AG04450 (cell line): Measurements from ENCODE around the gene SEPTIN2. TPM values are rescaled to one million over a fixed set of nuclear protein-coding genes. Genes with fewer than 3 reads are reported as not detected.

ENCODE experiments used
- CTCF ChIA-PET: fragments of 300-600, 350-600 bp; formaldehyde crosslinking; extraction: SDS; loops from one replicate; lab custom pipeline; 2022; ENCODE audit warnings: antibody characterized with exemption, inconsistent platforms; lab: Charles Lee
- POLR2A ChIA-PET: fragments of 350-600 bp; formaldehyde crosslinking; extraction: SDS; loops from one replicate; lab custom pipeline; 2021; ENCODE audit warnings: antibody characterized with exemption, inconsistent platforms; lab: Yijun Ruan, JAX
- DNase-seq: peaks from one replicate; pipeline ENCODE4 v3.0.0-alpha.2; 2011; ENCODE audit warnings: low read depth, low spot score
- H3K27ac ChIP-seq: one replicate; pipeline ENCODE4 v1.5.1; 2012; ENCODE audit warnings: low read depth, low read length, control low read depth
- H3K27me3 ChIP-seq: one replicate; pipeline ENCODE4 v1.6.0; 2012; ENCODE audit warnings: low read length; ENCODE audit not compliant: control insufficient read depth, insufficient read depth
- H3K4me3 ChIP-seq: 2 replicates; pipeline ENCODE4 v1.5.1; 2011; ENCODE audit warnings: mild to moderate bottlenecking, low read depth, low read length, control low read depth
- H3K9me3 ChIP-seq: 2 replicates; pipeline ENCODE4 v1.5.1; 2012; ENCODE audit warnings: low read length; ENCODE audit not compliant: control insufficient read depth, insufficient read depth
- CTCF ChIP-seq: IDR thresholded peaks from 2 replicates; pipeline ENCODE4 v1.5.1; 2011; ENCODE audit warnings: low read depth, low read length, control low read depth, inconsistent platforms
- polyA plus RNA-seq: library from polyadenylated mRNA; depleted of rRNA; stranded (reverse); fragments of >200 nt; gene quantifications from 2 replicates; pipeline ENCODE4 v1.2.3, GENCODE V29; 2011

Gene SEPTIN2
- polyA plus RNA-seq, 1 experiment = 1,080 TPM

DNA sequence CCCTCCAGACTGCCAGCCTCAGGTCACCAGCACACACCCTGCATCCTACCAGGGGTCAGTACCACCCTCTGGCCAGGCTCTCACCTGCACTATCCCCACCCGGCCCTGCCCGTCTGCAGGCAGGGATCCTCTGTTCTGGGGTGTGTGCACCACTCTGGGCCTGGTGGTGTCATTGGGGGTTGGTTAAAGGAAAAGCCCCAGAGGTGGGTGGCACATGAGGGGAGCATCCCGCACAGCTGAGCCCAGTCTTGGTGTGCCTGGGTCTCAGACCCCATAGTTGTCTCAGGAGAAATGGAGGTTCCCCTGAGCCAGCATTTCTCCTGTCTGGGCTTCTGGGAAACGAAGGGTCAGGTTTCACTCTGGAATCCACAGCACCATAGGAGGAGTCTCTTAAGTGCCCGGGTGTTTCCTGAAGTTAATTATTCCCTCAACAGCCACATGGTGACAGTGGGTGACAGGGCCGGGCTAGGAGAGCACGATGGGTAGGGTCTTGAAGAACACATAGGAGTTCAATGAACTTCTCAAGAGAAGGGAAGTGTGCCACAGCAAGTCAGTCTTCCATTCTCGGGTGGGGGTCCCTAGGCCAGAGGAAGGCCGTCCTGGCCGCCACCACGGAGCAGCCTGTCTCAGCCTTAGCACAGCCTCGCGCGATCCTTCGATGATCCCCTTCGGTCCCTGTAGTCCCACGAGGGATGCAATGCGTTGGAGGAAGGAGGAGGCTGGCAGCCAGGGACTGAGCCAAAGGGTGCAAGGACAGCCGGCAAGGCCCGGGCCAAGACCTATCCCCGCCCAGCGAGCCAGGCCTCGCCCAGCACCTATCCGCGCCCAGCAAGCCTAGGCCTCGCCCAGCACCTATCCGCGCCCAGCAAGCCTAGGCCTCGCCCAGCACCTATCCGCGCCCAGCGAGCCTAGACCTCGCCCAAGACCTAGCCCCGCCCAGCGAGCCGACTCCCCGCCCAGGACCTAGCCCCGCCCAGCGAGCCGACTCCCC is 39.2 kb downstream of the SEPTIN2 start:
- ChIA-PET POLR2A (no interaction called here), CTCF (no interaction called here)
- no peaks in the 10 kb centered on the region for H3K27me3 ChIP-seq
- TF ChIP-seq CTCF = no peak
- peak overlapping the region; percentile 11 for H3K27ac ChIP-seq
- H3K4me3 ChIP-seq = peak overlapping the region; percentile 13; the same call in 1 of the 2 replicates
- DNase-seq = no peak
- no peaks in the 10 kb centered on the region; the same call in 1 of the 2 replicates for H3K9me3 ChIP-seq

GRCh38 chr2:241355983-241356870 is 40.5 kb downstream of the SEPTIN2 start, which contains the start of gene FARP2:
TSS of gene FARP2 (plus strand) at chr2:241356285. CDS start at chr2:241373108, 16,823 bp downstream.
- peak; percentile 98 for DNase-seq
- Histone ChIP-seq H3K4me3 (peak within 1 kb of the TSS; percentile 87), H3K27ac (no peak within 1 kb of the TSS), H3K27me3 (no peaks in the 10 kb centered on the region), H3K9me3 (no peaks in the 10 kb centered on the region; the same call in 1 of the 2 replicates)
- ChIA-PET POLR2A (interaction anchor here (0.6 to 0.9 kb wide), 4 partner anchors 16 to 40 kb away, joined by 3 to 4 read pairs (median 3); no protein-coding TSS in a partner anchor), CTCF (no interaction called here)
- 0 out of 2 replicates have a peak, but pooled peaks have one; percentile 8 for TF ChIP-seq CTCF

DNA sequence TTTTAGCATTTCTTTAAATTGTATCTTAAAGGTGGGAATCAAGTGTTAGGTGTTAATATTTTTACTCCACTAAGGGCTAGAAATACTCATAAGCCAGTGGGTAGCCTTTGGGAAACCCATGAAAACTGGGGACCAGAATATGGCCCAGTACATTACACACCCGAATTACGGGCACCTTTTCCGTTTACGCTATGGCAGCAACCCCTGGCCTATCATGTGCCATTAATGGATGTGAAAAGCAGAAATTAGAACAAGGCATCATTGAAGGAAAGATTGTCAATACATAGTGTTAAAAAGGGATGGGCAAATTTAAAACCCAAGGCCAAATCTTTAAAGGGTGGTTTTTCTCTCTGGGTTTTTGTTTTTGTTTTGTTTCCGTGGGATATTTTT is 41.1 kb downstream of the SEPTIN2 start:
- Histone ChIP-seq H3K27ac (no peak overlapping the region), H3K27me3 (no peaks in the 10 kb centered on the region), H3K4me3 (peak overlapping the region; percentile 87), H3K9me3 (no peaks in the 10 kb centered on the region; the same call in 1 of the 2 replicates)
- CTCF ChIA-PET = no interaction called here
- TF ChIP-seq CTCF = no peak
- POLR2A ChIA-PET = interaction anchor here (0.6 to 0.9 kb wide), 3 partner anchors 15 to 37 kb away, joined by 3 to 4 read pairs (median 3); no protein-coding TSS in a partner anchor
- no peak for DNase-seq

GRCh38 chr2:241357531-241357930 is 41.8 kb downstream of the SEPTIN2 start:
- POLR2A ChIA-PET = no interaction called here
- no peak for DNase-seq
- H3K9me3 ChIP-seq = no peaks in the 10 kb centered on the region; the same call in 1 of the 2 replicates
- TF ChIP-seq CTCF = no peak
- no peak overlapping the region for H3K27ac ChIP-seq
- CTCF ChIA-PET = interaction anchor here (0.6 kb wide), 1 partner anchor 302 kb away, joined by 3 read pairs; no protein-coding TSS in a partner anchor
- H3K4me3 ChIP-seq = peak overlapping the region; percentile 33
- H3K27me3 ChIP-seq = no peaks in the 10 kb centered on the region
